IMR-90 (cell line): ENCODE data around the gene FHDC1. TPM values are rescaled to one million over a fixed set of nuclear protein-coding genes. Genes with fewer than 3 reads are reported as not detected.

Experiments used
- ATAC-seq: fragments of 200-7000 bp; cut with Tn5 transposase; 2 replicates; pipeline ENCODE4 v1.9.1; 2020; ENCODE audit warnings: low read depth, mild to moderate bottlenecking, moderate library complexity
- BruUV-seq: library from RNA; stranded (reverse); fragments of 400-500 nt; replicated peaks from 2 replicates; lab custom pipeline; 2021; lab: Mats Ljungman, UMichigan
- CTCF ChIA-PET: fragments of 300-600 bp; formaldehyde crosslinking; extraction: SDS; loops from one replicate; lab custom pipeline; 2021; ENCODE audit warnings: antibody characterized with exemption; lab: Yijun Ruan, JAX
- POLR2A ChIA-PET: fragments of 300-600 bp; sonication (Branson Sonifier 250); formaldehyde crosslinking; loops from one replicate; lab custom pipeline; 2022; ENCODE audit warnings: antibody characterized with exemption; ENCODE audit not compliant: unreplicated experiment; lab: Charles Lee
- DNase-seq: peaks from one replicate; pipeline ENCODE4 v3.0.0; 2013
- H2AFZ ChIP-seq: replicated peaks from 2 replicates; pipeline ENCODE3; 2013; ENCODE audit warnings: low read length, mild to moderate bottlenecking; ENCODE audit not compliant: poor library complexity
- H2AK5ac ChIP-seq: 2 replicates; pipeline ENCODE4 v1.6.1; 2013; ENCODE audit warnings: low read depth, low read length, inconsistent platforms
- H2AK9ac ChIP-seq: replicated peaks from 2 replicates; pipeline ENCODE3; 2013; ENCODE audit warnings: mild to moderate bottlenecking, low read depth, low read length, moderate library complexity; ENCODE audit not compliant: poor library complexity
- H2BK120ac ChIP-seq: 2 replicates; pipeline ENCODE4 v1.6.1; 2013; ENCODE audit warnings: low read depth, low read length, inconsistent platforms
- H2BK15ac ChIP-seq: 3 replicates; pipeline ENCODE4 v1.6.1; 2013; ENCODE audit warnings: low read depth, low read length, inconsistent platforms
- H2BK20ac ChIP-seq: 2 replicates; pipeline ENCODE4 v1.6.1; 2013; ENCODE audit warnings: low read depth, mild to moderate bottlenecking, inconsistent platforms, low read length, moderate library complexity
- H2BK5ac ChIP-seq: 2 replicates; pipeline ENCODE4 v1.6.1; 2013; ENCODE audit warnings: mild to moderate bottlenecking, low read depth, low read length, inconsistent platforms; ENCODE audit not compliant: poor library complexity, severe bottlenecking
- H3K14ac ChIP-seq: replicated peaks from 2 replicates; pipeline ENCODE4 v1.6.1; 2013; ENCODE audit warnings: low read depth, low read length, inconsistent platforms
- H3K18ac ChIP-seq: 2 replicates; pipeline ENCODE4 v1.6.1; 2013; ENCODE audit warnings: low read depth, low read length, control low read depth
- H3K23ac ChIP-seq: 2 replicates; pipeline ENCODE4 v1.6.1; 2013; ENCODE audit warnings: low read depth, low read length, inconsistent platforms
- H3K27ac ChIP-seq: 2 replicates; pipeline ENCODE4 v1.5.1; 2013; ENCODE audit warnings: mild to moderate bottlenecking, control low read depth, low read length; ENCODE audit not compliant: insufficient read depth
- H3K27me3 ChIP-seq: 2 replicates; pipeline ENCODE4 v1.6.1; 2013; ENCODE audit warnings: low read length; ENCODE audit not compliant: control insufficient read depth, insufficient read depth
- H3K36me3 ChIP-seq: 2 replicates; pipeline ENCODE4 v1.6.1; 2013; ENCODE audit warnings: low read length, mixed read lengths; ENCODE audit not compliant: control insufficient read depth, insufficient read depth
- H3K4ac ChIP-seq: 2 replicates; pipeline ENCODE4 v1.6.1; 2013; ENCODE audit warnings: low read depth, low read length, inconsistent platforms
- H3K4me1 ChIP-seq: 2 replicates; pipeline ENCODE4 v1.6.1; 2013; ENCODE audit warnings: low read length, mixed read lengths; ENCODE audit not compliant: control insufficient read depth, insufficient read depth
- H3K4me2 ChIP-seq: 2 replicates; pipeline ENCODE4 v1.6.1; 2013; ENCODE audit warnings: low read depth, mild to moderate bottlenecking, control low read depth, low read length, moderate library complexity
- H3K4me3 ChIP-seq: 2 replicates; pipeline ENCODE4 v1.5.1; 2013; ENCODE audit warnings: low read depth, mild to moderate bottlenecking, control low read depth, low read length, moderate library complexity; ENCODE audit not compliant: insufficient read depth
- H3K56ac ChIP-seq: 2 replicates; pipeline ENCODE4 v1.6.1; 2013; ENCODE audit warnings: low read length, inconsistent platforms; ENCODE audit not compliant: insufficient read depth; ENCODE audit errors: extremely low read depth
- H3K79me1 ChIP-seq, 2 experiments: 2 replicates each; pipeline ENCODE4 v1.6.1; 2013; ENCODE audit warnings: low read length in 2 of 2, inconsistent platforms in 1 of 2, low read depth in 1 of 2
- H3K9ac ChIP-seq: 2 replicates; pipeline ENCODE4 v1.6.1; 2013; ENCODE audit warnings: low read depth, low read length, control low read depth
- H3K9me1 ChIP-seq: 2 replicates; pipeline ENCODE4 v1.6.1; 2013; ENCODE audit warnings: low read length, inconsistent platforms; ENCODE audit not compliant: insufficient read depth
- H3K9me3 ChIP-seq: 2 replicates; pipeline ENCODE4 v1.6.1; 2013; ENCODE audit warnings: low read length; ENCODE audit not compliant: control insufficient read depth, insufficient read depth
- H4K20me1 ChIP-seq: 2 replicates; pipeline ENCODE4 v1.6.1; 2013; ENCODE audit warnings: low read length, inconsistent platforms; ENCODE audit not compliant: insufficient read depth
- H4K5ac ChIP-seq: 2 replicates; pipeline ENCODE4 v1.6.1; 2013; ENCODE audit warnings: mild to moderate bottlenecking, low read depth, low read length, control low read depth
- H4K8ac ChIP-seq, 2 experiments: 2 replicates each; pipeline ENCODE4 v1.6.1; 2013; ENCODE audit warnings: low read depth in 2 of 2, low read length in 2 of 2, control low read depth in 1 of 2, inconsistent platforms in 1 of 2
- H4K91ac ChIP-seq: 2 replicates; pipeline ENCODE4 v1.6.1; 2013; ENCODE audit warnings: low read depth, low read length, inconsistent platforms; ENCODE audit not compliant: insufficient read depth
- CEBPB ChIP-seq: IDR thresholded peaks from 2 replicates; pipeline ENCODE4 v1.6.1; 2012; ENCODE audit warnings: low read depth, low read length, improper control_type of control experiment
- CHD1 ChIP-seq: IDR thresholded peaks from 2 replicates; pipeline ENCODE4 v1.6.1; 2012; ENCODE audit warnings: low read depth, low read length, improper control_type of control experiment
- FOS ChIP-seq: fragments of 150-350 bp; IDR thresholded peaks from 2 replicates; pipeline ENCODE4 v1.6.1; 2016; ENCODE audit warnings: low read depth, low read length
- MAFK ChIP-seq: IDR thresholded peaks from 2 replicates; pipeline ENCODE4 v1.6.1; 2012; ENCODE audit warnings: low read depth, low read length, improper control_type of control experiment
- MAZ ChIP-seq: IDR thresholded peaks from 2 replicates; pipeline ENCODE4 v1.6.1; 2012; ENCODE audit warnings: low read depth, mild to moderate bottlenecking, low read length, improper control_type of control experiment, moderate library complexity, borderline replicate concordance
- NFE2L2 ChIP-seq: fragments of 150-350 bp; IDR thresholded peaks from 2 replicates; pipeline ENCODE4 v1.6.1; 2016; ENCODE audit warnings: low read depth, mild to moderate bottlenecking, low read length
- RAD21 ChIP-seq: IDR thresholded peaks from 2 replicates; pipeline ENCODE4 v1.6.1; 2012; ENCODE audit warnings: low read length, improper control_type of control experiment
- RCOR1 ChIP-seq: IDR thresholded peaks from 2 replicates; pipeline ENCODE4 v1.6.1; 2012; ENCODE audit warnings: mild to moderate bottlenecking, low read length, improper control_type of control experiment; ENCODE audit not compliant: insufficient replicate concordance
- USF2 ChIP-seq: fragments of 150-350 bp; IDR thresholded peaks from 2 replicates; pipeline ENCODE4 v1.6.1; 2017; ENCODE audit warnings: mild to moderate bottlenecking, antibody characterized with exemption, low read length, low read depth
- WGBS, 2 experiments: methylation state at CpG; one replicate each; pipeline versions ENCODE4 v1.1.5 to v1.1.7; 2013; ENCODE audit warnings: missing lambda C conversion rate in 2 of 2; ENCODE audit not compliant: insufficient read length in 1 of 2; ENCODE audit errors: extremely low coverage in 2 of 2; 5-methylcytosine and 5-hydroxymethylcytosine counted together
- dilution Hi-C: fragments of 300-500 bp; cut with HindIII; formaldehyde crosslinking; loops from one replicate; pipeline ENCODE4 v1.14.3; 2018; ENCODE audit warnings: low sequenced_read_pairs; ENCODE audit not compliant: unreplicated experiment
- in situ Hi-C: fragments of 300-500 bp; cut with MboI; formaldehyde crosslinking; loops from 3 replicates; pipeline ENCODE4 v1.14.3; 2019; ENCODE audit warnings: low sequenced_read_pairs, inconsistent platforms, mixed read lengths
- intact Hi-C: fragments of 100-400 bp; cut with micrococcal nuclease; formaldehyde crosslinking; loops from 2 replicates; pipeline ENCODE4 v1.10.0; 2022
- polyA plus RNA-seq, 3 experiments: library from polyadenylated mRNA; depleted of rRNA; stranded (reverse); fragments of >200 nt; gene quantifications; 2 replicates each; pipeline ENCODE4 v1.2.3, GENCODE V29; 2012; ENCODE audit warnings: low replicate concordance in 1 of 3
- total RNA-seq: library from RNA; depleted of rRNA; stranded (reverse); fragments of >200 nt; gene quantifications from 2 replicates; pipeline ENCODE4 v1.2.3, GENCODE V29; 2012
- TF ChIP-seq, protein P1 (sequence below): conservative IDR thresholded peaks from 2 replicates; pipeline ENCODE4 v1.5.1; 2012; ENCODE audit warnings: mild to moderate bottlenecking, low read depth, low read length, improper control_type of control experiment

FHDC1 gene
- total and polyA plus RNA-seq, 2 of the 4 experiments (the other 2 are of a cell fraction): under 0.01 to 0.09 TPM

DNA sequence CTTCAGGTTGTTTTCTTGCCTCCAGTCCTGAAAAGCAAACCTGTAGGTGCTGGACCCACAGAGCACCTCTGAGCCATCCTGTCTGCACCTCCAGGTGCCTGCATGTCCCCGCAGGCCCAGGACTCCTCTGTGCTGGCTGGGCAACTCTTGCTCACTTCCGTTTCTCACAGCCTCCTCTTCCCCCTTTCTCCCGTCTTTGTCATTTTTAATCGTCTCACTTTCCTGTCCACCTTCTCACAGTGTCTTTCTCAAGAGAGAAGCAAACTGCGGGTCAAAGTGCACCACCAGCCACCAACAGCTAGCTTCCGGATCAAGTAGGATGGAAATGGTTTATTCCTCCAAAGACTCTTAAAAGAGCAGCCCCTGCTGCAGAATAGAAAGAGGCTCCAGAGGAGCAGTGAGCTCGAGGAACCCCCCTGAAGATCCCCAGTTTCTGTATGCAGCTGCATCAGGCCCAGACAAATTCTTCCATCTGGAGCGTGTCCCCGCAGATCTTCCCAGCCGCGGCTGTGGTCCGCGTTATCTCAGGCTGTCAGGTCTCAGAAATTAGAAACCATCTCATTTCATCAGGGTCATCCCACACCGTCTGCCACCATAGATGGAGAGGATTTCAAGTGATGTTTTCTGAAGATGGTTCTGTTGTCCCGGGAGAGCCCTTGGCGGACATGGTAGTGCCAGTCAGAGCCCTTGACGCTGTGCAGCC lies 87.7 kb downstream of the FHDC1 start:
- Histone ChIP-seq H3K79me1 (no peaks in the 10 kb centered on the region), H3K23ac (no peak overlapping the region), H3K18ac (no peak overlapping the region), H3K4me1 (no peaks in the 10 kb centered on the region), H3K4me3 (no peak overlapping the region), H2AK5ac (no peak overlapping the region), H3K27me3 (peaks cover 17% of the 10 kb centered on the region), H2BK15ac (no peak overlapping the region), H4K20me1 (no peaks in the 10 kb centered on the region), H3K9ac (no peak overlapping the region), H3K9me3 (peaks cover 4% of the 10 kb centered on the region; the same call in 1 of the 2 replicates), H3K9me1 (no peaks in the 10 kb centered on the region), H2AFZ (no peak overlapping the region), H3K14ac (no peak overlapping the region), H3K56ac (no peak overlapping the region), H4K5ac (no peak overlapping the region), H3K27ac (no peak overlapping the region), H4K91ac (no peak overlapping the region), H2BK120ac (no peak overlapping the region), H3K4ac (no peak overlapping the region), H3K4me2 (no peak overlapping the region), H2BK20ac (no peak overlapping the region), H4K8ac (no peak overlapping the region), H2BK5ac (no peak overlapping the region), H2AK9ac (no peak overlapping the region), H3K36me3 (no peaks in the 10 kb centered on the region)
- WGBS, 2 experiments: 40% methylated on average over 4 of the region's 17 CpGs; no CpG with 5 or more reads in 1 of the 2 experiments
- ATAC-seq (no peak), DNase-seq (no peak)
- in situ Hi-C loops (no loop called here), dilution Hi-C loops (no loop called here), intact Hi-C loops (no loop called here)
- no peak for TF ChIP-seq CHD1
- TF ChIP-seq RAD21: no peak
- no peak for TF ChIP-seq MAZ
- no peak for TF ChIP-seq FOS
- no peak for TF ChIP-seq CEBPB
- TF ChIP-seq USF2: no peak
- TF ChIP-seq MAFK: no peak
- TF ChIP-seq RCOR1: no peak
- no peak for TF ChIP-seq NFE2L2
- TF ChIP-seq, protein P1, sequence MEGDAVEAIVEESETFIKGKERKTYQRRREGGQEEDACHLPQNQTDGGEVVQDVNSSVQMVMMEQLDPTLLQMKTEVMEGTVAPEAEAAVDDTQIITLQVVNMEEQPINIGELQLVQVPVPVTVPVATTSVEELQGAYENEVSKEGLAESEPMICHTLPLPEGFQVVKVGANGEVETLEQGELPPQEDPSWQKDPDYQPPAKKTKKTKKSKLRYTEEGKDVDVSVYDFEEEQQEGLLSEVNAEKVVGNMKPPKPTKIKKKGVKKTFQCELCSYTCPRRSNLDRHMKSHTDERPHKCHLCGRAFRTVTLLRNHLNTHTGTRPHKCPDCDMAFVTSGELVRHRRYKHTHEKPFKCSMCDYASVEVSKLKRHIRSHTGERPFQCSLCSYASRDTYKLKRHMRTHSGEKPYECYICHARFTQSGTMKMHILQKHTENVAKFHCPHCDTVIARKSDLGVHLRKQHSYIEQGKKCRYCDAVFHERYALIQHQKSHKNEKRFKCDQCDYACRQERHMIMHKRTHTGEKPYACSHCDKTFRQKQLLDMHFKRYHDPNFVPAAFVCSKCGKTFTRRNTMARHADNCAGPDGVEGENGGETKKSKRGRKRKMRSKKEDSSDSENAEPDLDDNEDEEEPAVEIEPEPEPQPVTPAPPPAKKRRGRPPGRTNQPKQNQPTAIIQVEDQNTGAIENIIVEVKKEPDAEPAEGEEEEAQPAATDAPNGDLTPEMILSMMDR: no peak
- CTCF ChIA-PET: interaction anchor here (0.6 kb wide), 1 partner anchor 404 kb away, joined by 3 read pairs; no protein-coding TSS in a partner anchor
- BruUV-seq: no TSS peak
- POLR2A ChIA-PET: no interaction called here
